Type B pancreatic cell (in vitro differentiated cells): ENCODE results near the gene RFPL2. TPM values are rescaled to one million over a fixed set of nuclear protein-coding genes. Genes with fewer than 3 reads are reported as not detected.

Experiments used
- DNase-seq: peaks from one replicate; pipeline ENCODE4 v3.0.0; 2021; ENCODE audit warnings: mixed read lengths; ENCODE audit not compliant: unreplicated experiment; ENCODE audit errors: extremely low spot score
- H3K27ac Mint-ChIP-seq: 2 replicates; pipeline ENCODE4 v1.8.0; 2021; ENCODE audit warnings: mild to moderate bottlenecking, mixed read lengths
- H3K27me3 Mint-ChIP-seq: 2 replicates; pipeline ENCODE4 v1.8.0; 2021; ENCODE audit warnings: mixed read lengths
- H3K36me3 Mint-ChIP-seq: 2 replicates; pipeline ENCODE4 v1.8.0; 2021; ENCODE audit warnings: mixed read lengths
- H3K4me1 Mint-ChIP-seq: one replicate; pipeline ENCODE4 v1.8.0; 2021; ENCODE audit warnings: mixed read lengths; ENCODE audit not compliant: unreplicated experiment
- H3K4me3 Mint-ChIP-seq: 2 replicates; pipeline ENCODE4 v1.8.0; 2021; ENCODE audit warnings: mild to moderate bottlenecking, mixed read lengths
- H3K9me3 Mint-ChIP-seq: 2 replicates; pipeline ENCODE4 v1.8.0; 2021; ENCODE audit warnings: mixed read lengths
- total RNA-seq: library from RNA; stranded (reverse); gene quantifications from 2 replicates; pipeline ENCODE4 v1.2.1, GENCODE V29; 2021; ENCODE audit warnings: low replicate concordance
- TF ChIP-seq, protein P1 (sequence below): fragments of 200-600 bp; sonication (generic); conservative IDR thresholded peaks from 2 replicates; pipeline ENCODE4 v1.5.0; 2021; ENCODE audit warnings: antibody characterized with exemption, mild to moderate bottlenecking

Gene RFPL2
- total RNA-seq, 1 donor from 2014 or later, result 0.43 TPM

DNA sequence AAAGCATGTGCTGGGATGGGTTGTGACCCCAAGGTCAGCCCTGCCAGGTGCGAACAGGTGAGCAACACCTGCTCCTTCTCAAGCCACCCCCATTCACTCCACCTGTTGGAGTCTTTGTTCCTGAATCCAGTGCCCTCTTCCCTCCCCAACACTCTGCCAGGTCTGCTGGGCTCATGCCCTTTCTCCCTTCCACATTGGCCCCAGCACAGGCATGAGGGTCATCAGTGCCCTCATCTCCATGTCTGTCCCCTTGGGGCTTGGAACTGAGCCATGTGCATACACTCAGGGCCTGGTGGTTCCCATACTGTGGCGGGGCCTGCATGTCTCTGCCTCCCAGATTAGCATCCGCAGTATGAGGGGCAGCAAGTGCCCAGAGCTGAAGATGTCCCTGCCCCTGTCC is 19.1 kb downstream of the RFPL2 start:
- Mint-ChIP-seq H3K4me3 (no peak overlapping the region), H3K36me3 (no peaks in the 10 kb centered on the region), H3K27me3 (peaks cover 24% of the 10 kb centered on the region), H3K4me1 (no peaks in the 10 kb centered on the region), H3K9me3 (no peaks in the 10 kb centered on the region), H3K27ac (no peak overlapping the region)
- DNase-seq, result no peak
- TF ChIP-seq, protein P1, sequence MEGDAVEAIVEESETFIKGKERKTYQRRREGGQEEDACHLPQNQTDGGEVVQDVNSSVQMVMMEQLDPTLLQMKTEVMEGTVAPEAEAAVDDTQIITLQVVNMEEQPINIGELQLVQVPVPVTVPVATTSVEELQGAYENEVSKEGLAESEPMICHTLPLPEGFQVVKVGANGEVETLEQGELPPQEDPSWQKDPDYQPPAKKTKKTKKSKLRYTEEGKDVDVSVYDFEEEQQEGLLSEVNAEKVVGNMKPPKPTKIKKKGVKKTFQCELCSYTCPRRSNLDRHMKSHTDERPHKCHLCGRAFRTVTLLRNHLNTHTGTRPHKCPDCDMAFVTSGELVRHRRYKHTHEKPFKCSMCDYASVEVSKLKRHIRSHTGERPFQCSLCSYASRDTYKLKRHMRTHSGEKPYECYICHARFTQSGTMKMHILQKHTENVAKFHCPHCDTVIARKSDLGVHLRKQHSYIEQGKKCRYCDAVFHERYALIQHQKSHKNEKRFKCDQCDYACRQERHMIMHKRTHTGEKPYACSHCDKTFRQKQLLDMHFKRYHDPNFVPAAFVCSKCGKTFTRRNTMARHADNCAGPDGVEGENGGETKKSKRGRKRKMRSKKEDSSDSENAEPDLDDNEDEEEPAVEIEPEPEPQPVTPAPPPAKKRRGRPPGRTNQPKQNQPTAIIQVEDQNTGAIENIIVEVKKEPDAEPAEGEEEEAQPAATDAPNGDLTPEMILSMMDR, result no peak

DNA sequence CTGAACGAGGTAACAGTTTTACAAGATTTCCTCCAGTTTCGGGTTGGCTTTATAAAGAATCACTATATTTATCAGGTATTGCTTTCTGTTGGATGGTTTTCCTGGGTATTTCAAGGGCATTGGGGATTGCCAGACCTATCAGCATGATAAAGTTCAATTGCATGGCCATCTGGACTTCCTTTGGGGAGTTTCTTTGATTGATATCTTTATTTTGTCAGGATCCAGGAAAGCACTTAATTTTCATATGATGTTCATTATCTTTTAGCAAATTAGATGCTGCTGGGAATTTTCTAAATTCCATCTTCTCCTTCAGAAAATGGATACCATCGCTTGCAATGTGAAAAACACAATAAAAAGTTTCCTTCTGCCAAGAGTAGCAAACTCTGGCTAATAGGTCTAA is 21.2 kb downstream of the RFPL2 start:
- no peaks in the 10 kb centered on the region for H3K9me3 Mint-ChIP-seq
- H3K27me3 Mint-ChIP-seq, result peaks cover 22% of the 10 kb centered on the region
- no peak overlapping the region for H3K27ac Mint-ChIP-seq
- TF ChIP-seq, protein P1, result no peak
- no peak for DNase-seq
- no peak overlapping the region for H3K4me3 Mint-ChIP-seq
- no peaks in the 10 kb centered on the region for H3K4me1 Mint-ChIP-seq
- no peaks in the 10 kb centered on the region for H3K36me3 Mint-ChIP-seq

DNA sequence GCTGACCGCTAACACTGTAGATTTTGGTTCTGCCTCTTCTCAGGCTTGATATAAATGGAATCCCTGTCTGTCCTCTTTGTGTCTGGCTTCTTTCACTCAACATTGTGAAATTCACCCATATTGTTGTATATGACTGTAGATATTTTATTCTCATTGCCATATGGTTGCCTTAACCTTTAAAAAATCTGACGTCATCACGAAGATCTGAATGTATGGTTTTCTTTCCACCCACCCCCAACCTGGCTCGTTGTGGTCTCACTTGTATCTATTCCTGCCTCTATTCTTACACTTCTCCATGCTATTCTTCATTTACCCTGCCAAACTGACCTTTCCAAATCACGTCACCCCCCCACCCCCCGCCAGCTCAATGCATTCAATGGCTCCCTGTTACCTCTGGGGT is 23.8 kb downstream of the RFPL2 start:
- Mint-ChIP-seq H3K27ac (no peak overlapping the region), H3K9me3 (no peaks in the 10 kb centered on the region), H3K4me3 (no peak overlapping the region), H3K27me3 (peaks cover 42% of the 10 kb centered on the region), H3K4me1 (no peaks in the 10 kb centered on the region), H3K36me3 (no peaks in the 10 kb centered on the region)
- DNase-seq, result no peak
- TF ChIP-seq, protein P1, result no peak

DNA sequence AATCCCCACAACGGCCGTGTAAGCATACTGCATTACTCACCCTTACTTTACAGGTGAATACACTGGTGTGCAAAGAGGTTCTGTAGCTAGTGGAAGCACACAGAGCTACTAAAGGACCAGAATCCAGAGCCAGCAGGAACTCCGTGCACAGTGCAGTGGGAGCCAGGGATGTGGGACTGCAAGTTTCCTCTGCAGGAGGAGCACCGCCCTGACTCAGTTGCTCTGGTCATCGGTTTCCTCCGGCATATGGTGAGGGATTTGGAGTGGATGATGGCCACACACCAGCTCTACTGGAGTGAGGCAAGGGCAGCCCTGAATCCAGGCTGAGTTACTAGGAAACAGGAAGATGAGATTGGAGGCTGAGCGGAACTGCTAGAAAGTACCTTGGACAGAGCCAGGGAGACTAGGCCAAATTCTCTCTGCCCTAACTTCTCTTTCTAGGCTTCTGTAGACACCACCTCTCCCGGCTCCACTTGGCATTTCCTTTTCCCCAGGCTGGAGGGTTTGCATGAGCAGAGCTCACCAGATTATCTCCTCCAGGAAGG is 27.6 kb downstream of the RFPL2 start:
- TF ChIP-seq, protein P1, result no peak
- no peak overlapping the region for H3K4me3 Mint-ChIP-seq

DNA sequence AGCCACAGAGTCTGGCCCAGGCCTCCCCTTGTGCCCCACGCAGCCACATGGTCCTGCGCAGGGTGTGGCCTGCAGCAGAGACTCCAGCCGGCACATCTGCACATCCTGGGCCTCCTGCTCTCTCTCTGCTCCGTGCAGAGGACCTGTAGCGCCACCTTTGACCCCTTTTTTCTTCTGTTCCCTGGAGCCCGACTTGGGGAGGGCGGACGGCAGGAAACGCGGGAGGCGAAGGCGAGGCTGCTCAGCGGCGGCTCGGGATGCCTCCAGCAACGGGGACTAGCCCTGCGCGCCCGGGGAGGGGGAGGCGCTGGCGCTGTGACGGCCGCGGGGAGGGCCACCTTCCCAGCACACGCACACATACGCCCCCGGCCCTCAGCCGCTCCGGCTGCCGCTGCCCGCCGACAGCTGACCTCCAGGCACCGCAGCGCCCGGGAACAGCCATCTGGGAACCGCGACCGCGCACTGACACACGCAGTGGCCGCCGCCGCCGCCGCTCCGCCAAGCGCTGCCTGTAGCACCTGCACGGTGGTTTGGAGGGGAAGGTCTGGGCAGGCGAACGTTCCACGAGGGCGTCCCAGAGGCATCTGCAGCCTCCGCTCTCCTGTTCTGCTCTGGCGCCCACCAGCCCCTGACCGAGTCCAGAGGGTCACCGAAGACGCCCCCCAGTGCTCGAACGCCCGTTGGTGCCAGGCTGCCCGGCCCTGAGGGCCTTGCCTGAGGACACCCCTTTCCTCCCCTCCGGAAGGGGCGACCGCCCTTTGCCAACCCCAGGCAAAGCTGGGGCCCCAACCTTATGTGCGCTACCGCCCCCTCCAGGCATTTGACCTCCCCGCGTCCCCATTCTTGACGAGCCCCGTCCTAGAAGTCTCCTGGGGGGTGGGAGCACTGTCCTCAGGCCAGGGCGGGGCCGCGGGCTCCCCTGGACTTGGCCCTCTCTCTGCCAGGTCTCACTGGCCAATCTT is 28.9 kb downstream of the RFPL2 start:
- Mint-ChIP-seq H3K27ac (no peak overlapping the region), H3K27me3 (peaks cover 65% of the 10 kb centered on the region), H3K4me3 (no peak overlapping the region), H3K36me3 (no peaks in the 10 kb centered on the region), H3K4me1 (no peaks in the 10 kb centered on the region), H3K9me3 (no peaks in the 10 kb centered on the region)
- TF ChIP-seq, protein P1, result no peak
- DNase-seq, result no peak

More for the DNA sequence above, 27.6 kb downstream of the RFPL2 start:
- no peak overlapping the region for H3K27ac Mint-ChIP-seq
- H3K9me3 Mint-ChIP-seq, result no peaks in the 10 kb centered on the region
- H3K27me3 Mint-ChIP-seq, result peaks cover 62% of the 10 kb centered on the region
- H3K36me3 Mint-ChIP-seq, result no peaks in the 10 kb centered on the region
- no peak for DNase-seq
- no peaks in the 10 kb centered on the region for H3K4me1 Mint-ChIP-seq
